ENCODE data around the gene BDH1.
"Not testable (repeated sequence)": the region's sequence is repeated elsewhere in the genome, so short reads cannot be mapped to it uniquely, and the experiment has no call there.

The BDH1 gene

GRCh38 chr3:197555281-197556261, at the start of gene BDH1:
Gene BDH1, minus strand, starts transcription at chr3:197555968. Its CDS starts 9,525 bp downstream, at chr3:197546443.
- DNase-seq (ENCODE audit: low spot score), result peak; percentile 71

GRCh38 chr3:197603317-197603933, 47.7 kb upstream of the BDH1 start:
- DNase-seq (ENCODE audit: low spot score), result no peak

GRCh38 chr3:197602351-197602750, 46.6 kb upstream of the BDH1 start:
- not testable (repeated sequence) for DNase-seq (ENCODE audit: low spot score)

- DNase-seq (ENCODE audit: low spot score), result not testable (repeated sequence)
These were observed 45.7 kb upstream of the BDH1 start for GRCh38 chr3:197601566-197601840.

- DNase-seq (ENCODE audit: low spot score), result no peak
These were observed 45.2 kb upstream of the BDH1 start for GRCh38 chr3:197600796-197601565.

- peak; percentile 84 for DNase-seq (ENCODE audit: low spot score)
These were observed 43.5 kb upstream of the BDH1 start for GRCh38 chr3:197599089-197599765.

GRCh38 chr3:197598404-197598980, 42.7 kb upstream of the BDH1 start:
- no peak for DNase-seq (ENCODE audit: low spot score)

- no peak for DNase-seq (ENCODE audit: low spot score)
These were observed 41.6 kb upstream of the BDH1 start for GRCh38 chr3:197597335-197597734.

- no peak for DNase-seq (ENCODE audit: low spot score)
These were observed 39.9 kb upstream of the BDH1 start for GRCh38 chr3:197595470-197596185.

GRCh38 chr3:197593046-197593380, 37.2 kb upstream of the BDH1 start:
- DNase-seq (ENCODE audit: low spot score), result no peak

- DNase-seq (ENCODE audit: low spot score), result peak; percentile 24
These were observed 36.7 kb upstream of the BDH1 start for GRCh38 chr3:197592361-197593045.

- no peak for DNase-seq (ENCODE audit: low spot score)
These were observed 36.0 kb upstream of the BDH1 start for GRCh38 chr3:197591816-197592215.

- no peak for DNase-seq (ENCODE audit: low spot score)
These were observed 34.7 kb upstream of the BDH1 start for GRCh38 chr3:197590313-197590962.

- no peak for DNase-seq (ENCODE audit: low spot score)
These were observed 33.8 kb upstream of the BDH1 start for GRCh38 chr3:197589545-197589944.

- not testable (repeated sequence) for DNase-seq (ENCODE audit: low spot score)
These were observed 31.0 kb upstream of the BDH1 start for GRCh38 chr3:197586768-197587167.

- DNase-seq (ENCODE audit: low spot score), result no peak
These were observed 30.4 kb upstream of the BDH1 start for GRCh38 chr3:197586181-197586580.

- no peak for DNase-seq (ENCODE audit: low spot score)
These were observed 29.0 kb upstream of the BDH1 start for GRCh38 chr3:197584733-197585132.

GRCh38 chr3:197583371-197583770, 27.6 kb upstream of the BDH1 start:
- DNase-seq (ENCODE audit: low spot score), result no peak

GRCh38 chr3:197580253-197580691, 24.5 kb upstream of the BDH1 start:
- no peak for DNase-seq (ENCODE audit: low spot score)

GRCh38 chr3:197578376-197578775, 22.6 kb upstream of the BDH1 start:
- no peak for DNase-seq (ENCODE audit: low spot score)

All from activated CD4-positive, alpha-beta T cell treated with anti-CD3 and anti-CD28 coated beads, Interleukin-2, Interleukin-4, amounts not matched to agents 100 ng/mL and 50 ng/mL, durations not matched to agents 16 hours and 8 hours (primary cell).